Measurements from ENCODE around the gene BIVM. TPM values are rescaled to one million over a fixed set of nuclear protein-coding genes. Genes with fewer than 3 reads are reported as not detected.

BIVM gene, protein sequence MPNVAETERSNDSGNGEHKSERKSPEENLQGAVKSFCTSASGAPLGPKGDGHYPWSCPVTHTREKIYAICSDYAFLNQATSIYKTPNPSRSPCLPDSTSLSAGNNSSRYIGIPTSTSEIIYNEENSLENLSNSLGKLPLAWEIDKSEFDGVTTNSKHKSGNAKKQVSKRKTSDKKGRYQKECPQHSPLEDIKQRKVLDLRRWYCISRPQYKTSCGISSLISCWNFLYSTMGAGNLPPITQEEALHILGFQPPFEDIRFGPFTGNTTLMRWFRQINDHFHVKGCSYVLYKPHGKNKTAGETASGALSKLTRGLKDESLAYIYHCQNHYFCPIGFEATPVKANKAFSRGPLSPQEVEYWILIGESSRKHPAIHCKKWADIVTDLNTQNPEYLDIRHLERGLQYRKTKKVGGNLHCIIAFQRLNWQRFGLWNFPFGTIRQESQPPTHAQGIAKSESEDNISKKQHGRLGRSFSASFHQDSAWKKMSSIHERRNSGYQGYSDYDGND
- polyA plus RNA-seq, result 6.1 TPM

DNA sequence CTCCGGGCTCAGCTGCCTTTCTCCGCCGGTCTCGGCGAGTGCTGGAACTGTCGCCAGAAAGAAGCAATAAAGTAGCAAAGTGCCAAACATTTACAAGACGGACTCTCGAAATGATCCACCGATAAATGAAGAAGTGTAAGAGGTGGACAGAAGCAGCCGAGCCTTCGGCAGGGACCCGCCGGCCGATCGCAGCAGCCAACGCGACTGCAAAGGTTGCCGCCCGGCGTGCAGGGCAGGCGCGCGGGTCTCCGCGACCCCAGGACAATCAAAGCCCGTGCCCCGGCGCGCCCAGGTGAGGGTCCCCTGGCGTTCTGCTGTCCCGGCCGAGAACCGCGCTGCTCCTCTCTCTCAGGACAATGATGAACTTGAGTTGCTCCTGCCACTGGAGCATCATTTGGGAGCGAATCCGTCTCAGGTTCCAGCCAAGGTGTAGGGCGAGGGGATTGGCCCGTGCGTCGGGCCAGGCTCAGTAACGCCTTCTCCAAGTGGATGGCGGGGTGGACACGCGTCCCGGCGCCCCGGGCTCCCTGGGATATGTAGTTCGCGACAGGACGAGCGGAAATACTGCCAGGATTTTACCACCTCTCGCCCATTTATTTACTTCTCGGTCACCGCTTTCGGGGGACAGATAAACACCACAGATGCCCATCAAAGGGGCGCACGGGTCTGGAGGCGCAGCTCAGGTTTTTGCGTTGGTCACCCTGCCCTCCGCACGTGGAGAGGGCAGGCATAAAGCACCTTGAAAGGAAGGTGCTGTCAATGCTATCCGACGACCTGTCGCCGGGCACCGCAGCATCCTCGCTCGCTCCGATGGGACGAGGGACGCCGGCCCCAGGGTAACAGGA, at the start of gene BIVM, which contains the start of gene POGLUT2:
BIVM (plus strand) TSS at position 539 of the 845 bp plus-strand sequence. CDS start 8,149 bp downstream, outside the sequence.
POGLUT2 (minus strand) TSS at position 396 of the 845 bp plus-strand sequence; CDS start at position 90, 306 bp downstream.
- Mint-ChIP-seq H3K36me3 (no peaks in the 10 kb centered on the region), H3K4me3 (peak within 1 kb of the TSS; percentile 85 to 95 (median 90)), H3K27ac (peak within 1 kb of the TSS in 2 of 3 donors; percentile 53 to 67), H3K9me3 (no peaks in the 10 kb centered on the region), H3K4me1 (peaks cover 12 to 20% (median 13%) of the 10 kb centered on the region in 3 donors), H3K27me3 (peaks cover 7% of the 10 kb centered on the region)

DNA sequence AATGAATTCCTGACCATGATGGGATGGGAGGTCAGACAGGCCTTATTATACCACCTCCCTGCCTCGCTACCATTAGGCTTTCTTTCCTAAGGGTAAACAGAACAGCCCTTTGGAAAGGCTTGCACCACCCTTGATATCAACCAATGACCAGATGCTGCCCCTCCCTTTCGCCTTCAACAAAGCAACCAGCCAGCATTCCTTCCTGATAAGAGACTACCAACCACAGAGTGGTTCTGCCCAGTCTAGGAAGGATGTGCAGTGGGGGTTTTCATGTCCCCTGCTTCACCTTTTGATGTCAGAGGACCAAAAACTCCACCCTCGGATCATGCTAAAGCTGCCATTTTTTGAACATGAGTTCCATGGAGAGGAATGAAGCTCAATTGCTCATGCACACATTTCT, 47.0 kb upstream of the BIVM start:
- no peaks in the 10 kb centered on the region for H3K4me1 Mint-ChIP-seq
- H3K27me3 Mint-ChIP-seq, result peaks cover 8% of the 10 kb centered on the region
- H3K4me3 Mint-ChIP-seq, result no peak overlapping the region
- peaks cover 3% of the 10 kb centered on the region for H3K36me3 Mint-ChIP-seq
- H3K27ac Mint-ChIP-seq, result no peak overlapping the region
- H3K9me3 Mint-ChIP-seq, result peaks cover 0 to 3% (median 2%) of the 10 kb centered on the region in 3 donors

DNA sequence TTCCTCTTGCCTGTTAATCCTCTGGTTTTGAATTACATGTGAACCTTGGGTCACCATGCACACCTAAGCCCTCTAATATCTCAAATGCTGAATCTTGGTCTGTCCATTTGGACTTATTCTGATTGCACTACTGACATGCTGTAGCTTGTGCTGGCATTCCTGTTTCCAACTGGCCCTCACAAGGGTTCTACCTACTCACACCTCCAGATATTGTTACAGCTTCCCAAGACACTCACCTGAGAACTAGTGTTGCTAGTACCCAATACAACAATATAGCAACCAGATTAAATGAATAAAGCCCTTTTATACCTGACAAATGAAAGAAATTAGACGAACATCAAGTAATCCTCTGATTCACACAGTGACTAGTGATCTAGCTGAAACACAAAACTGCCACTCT, 41.9 kb upstream of the BIVM start:
- Mint-ChIP-seq H3K36me3 (no peaks in the 10 kb centered on the region), H3K27me3 (no peaks in the 10 kb centered on the region), H3K27ac (no peak overlapping the region), H3K4me1 (no peaks in the 10 kb centered on the region), H3K4me3 (no peak overlapping the region), H3K9me3 (peaks cover 0 to 2% (median 0%) of the 10 kb centered on the region in 3 donors)

DNA sequence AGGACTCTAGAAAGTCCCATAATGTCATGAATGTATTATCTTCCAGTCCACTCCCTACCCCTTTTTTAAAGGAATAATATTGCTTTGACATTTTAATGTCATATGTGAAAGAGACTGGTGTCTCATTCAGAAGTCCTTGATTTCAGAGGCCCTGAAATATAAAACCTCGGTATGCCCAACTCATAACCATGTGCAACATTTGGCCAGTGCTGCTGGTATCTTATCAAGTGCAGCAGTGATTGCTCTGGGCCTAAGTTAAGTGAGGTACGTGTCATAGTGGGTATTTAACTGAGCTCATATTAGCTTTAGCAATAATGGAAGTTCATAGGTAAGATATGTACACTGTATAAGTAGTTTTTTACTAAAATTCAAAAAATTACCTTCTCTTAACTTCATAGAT, 40.1 kb upstream of the BIVM start:
- H3K9me3 Mint-ChIP-seq, result no peaks in the 10 kb centered on the region
- H3K36me3 Mint-ChIP-seq, result no peaks in the 10 kb centered on the region
- no peak overlapping the region for H3K27ac Mint-ChIP-seq
- no peak overlapping the region for H3K4me3 Mint-ChIP-seq
- no peaks in the 10 kb centered on the region for H3K27me3 Mint-ChIP-seq
- H3K4me1 Mint-ChIP-seq, result no peaks in the 10 kb centered on the region

DNA sequence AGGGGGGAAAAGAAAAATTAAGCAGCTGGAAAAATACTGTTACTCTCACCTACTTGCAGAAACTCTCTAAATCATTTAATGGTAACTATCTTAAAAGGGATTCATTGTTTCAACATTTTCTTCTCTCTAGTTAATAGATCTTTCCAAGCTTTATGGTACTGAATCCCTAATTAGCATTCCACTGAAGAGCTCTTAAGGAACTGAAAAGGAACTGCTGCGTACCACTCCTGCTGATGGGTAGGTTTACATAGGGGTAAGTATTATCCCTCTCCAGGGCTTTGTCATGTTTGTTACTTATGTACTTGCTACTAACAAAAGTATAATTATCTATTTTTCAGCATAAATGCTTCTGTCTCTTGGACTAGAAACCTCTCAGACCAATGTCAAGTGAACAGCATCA, 37.8 kb upstream of the BIVM start:
- no peaks in the 10 kb centered on the region for H3K4me1 Mint-ChIP-seq

DNA sequence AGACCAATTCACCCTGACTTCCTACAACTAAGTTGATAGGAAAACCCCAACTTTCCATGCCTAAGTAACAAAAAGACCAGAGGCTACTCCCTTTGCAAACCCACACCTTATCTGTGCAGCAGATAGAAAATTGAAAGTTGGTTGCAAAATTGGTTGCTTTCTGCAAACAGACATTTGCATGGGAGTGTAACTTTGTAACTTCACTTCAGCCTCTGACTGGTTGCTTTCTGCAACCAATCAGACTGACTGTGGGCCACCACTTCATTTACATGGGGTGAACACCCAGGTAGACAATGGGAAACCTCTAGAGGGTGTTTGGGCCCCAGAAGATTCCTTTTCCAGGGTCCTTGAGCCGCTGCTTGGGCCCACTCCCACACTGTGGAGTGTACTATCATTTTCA, 35.2 kb upstream of the BIVM start:
- Mint-ChIP-seq H3K4me1 (no peaks in the 10 kb centered on the region), H3K36me3 (peaks cover 6% of the 10 kb centered on the region), H3K27me3 (no peaks in the 10 kb centered on the region), H3K27ac (no peak overlapping the region), H3K4me3 (no peak overlapping the region), H3K9me3 (no peaks in the 10 kb centered on the region)

More for the DNA sequence above, 37.8 kb upstream of the BIVM start:
- peaks cover 6% of the 10 kb centered on the region for H3K36me3 Mint-ChIP-seq
- no peak overlapping the region for H3K4me3 Mint-ChIP-seq
- no peaks in the 10 kb centered on the region for H3K9me3 Mint-ChIP-seq
- H3K27me3 Mint-ChIP-seq, result no peaks in the 10 kb centered on the region
- no peak overlapping the region for H3K27ac Mint-ChIP-seq

DNA sequence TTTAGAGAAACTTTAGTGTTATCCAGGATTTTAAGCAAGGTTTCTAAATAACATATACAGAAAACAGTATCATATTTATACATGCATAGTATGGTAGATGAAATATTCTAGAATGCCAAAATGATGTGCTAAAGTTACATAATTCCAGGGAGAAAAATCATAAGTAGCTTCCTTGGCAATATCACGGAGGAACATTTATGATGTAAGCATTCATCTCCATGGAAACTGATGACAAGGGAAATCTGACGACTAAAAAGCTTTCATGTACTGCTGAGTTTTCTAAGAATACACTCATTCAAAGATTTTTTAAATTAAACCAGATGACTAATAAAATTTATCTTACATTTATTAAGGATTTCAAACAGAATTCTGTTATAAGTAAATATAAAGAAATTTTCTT, 30.0 kb upstream of the BIVM start:
- Mint-ChIP-seq H3K4me1 (peaks cover 9 to 15% (median 14%) of the 10 kb centered on the region in 3 donors), H3K9me3 (no peaks in the 10 kb centered on the region), H3K27ac (no peak overlapping the region), H3K27me3 (no peaks in the 10 kb centered on the region), H3K4me3 (no peak overlapping the region), H3K36me3 (peaks cover 8% of the 10 kb centered on the region)

DNA sequence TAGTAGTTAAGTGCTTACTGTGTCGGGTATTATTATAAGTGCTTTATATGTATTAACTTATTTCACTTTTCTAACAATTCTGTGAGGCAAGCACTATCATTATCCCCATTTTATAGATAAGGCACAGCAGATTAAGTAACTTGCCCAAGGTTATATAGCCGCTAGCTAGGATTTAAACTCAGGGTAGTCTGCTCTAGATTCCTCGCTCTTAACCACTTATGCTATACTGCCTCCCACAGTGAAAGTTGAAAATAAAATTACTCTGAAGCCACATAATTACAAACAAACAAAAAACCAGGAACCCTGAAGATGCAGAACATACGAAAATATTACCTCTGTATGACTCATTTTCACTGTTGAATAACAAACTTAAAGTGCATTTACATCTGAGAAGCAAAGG, 29.2 kb upstream of the BIVM start:
- Mint-ChIP-seq H3K27me3 (no peaks in the 10 kb centered on the region), H3K27ac (no peak overlapping the region), H3K36me3 (peaks cover 8% of the 10 kb centered on the region), H3K4me1 (peaks cover 9 to 18% (median 14%) of the 10 kb centered on the region in 3 donors), H3K9me3 (no peaks in the 10 kb centered on the region), H3K4me3 (peak overlapping the region in 1 of 4 donors; percentile 70)

DNA sequence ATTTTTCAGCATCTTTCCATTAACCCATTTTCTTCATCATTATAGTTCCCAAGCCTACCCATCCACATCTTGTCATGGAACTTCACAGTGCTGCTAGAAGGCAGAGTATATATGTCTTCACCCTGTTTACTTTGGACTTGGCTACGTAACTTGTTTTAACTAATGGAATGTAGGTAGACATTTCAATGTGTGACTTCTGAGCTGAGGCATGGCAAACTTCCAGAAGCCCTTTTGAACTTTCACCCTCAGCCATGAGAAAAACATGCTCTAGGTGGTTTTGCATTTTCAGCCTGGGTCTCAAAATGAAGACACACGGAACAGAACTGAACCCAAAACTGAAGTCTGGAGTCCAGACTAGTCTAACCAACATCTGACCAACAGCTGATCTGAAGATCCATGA, 28.5 kb upstream of the BIVM start:
- H3K9me3 Mint-ChIP-seq, result no peaks in the 10 kb centered on the region
- no peaks in the 10 kb centered on the region for H3K27me3 Mint-ChIP-seq
- peak overlapping the region in 1 of 3 donors; percentile 49 for H3K27ac Mint-ChIP-seq
- H3K36me3 Mint-ChIP-seq, result peaks cover 7% of the 10 kb centered on the region
- peaks cover 9 to 21% (median 14%) of the 10 kb centered on the region in 3 donors for H3K4me1 Mint-ChIP-seq
- peak overlapping the region in 3 of 4 donors; percentile 1 to 70 (median 36) for H3K4me3 Mint-ChIP-seq

DNA sequence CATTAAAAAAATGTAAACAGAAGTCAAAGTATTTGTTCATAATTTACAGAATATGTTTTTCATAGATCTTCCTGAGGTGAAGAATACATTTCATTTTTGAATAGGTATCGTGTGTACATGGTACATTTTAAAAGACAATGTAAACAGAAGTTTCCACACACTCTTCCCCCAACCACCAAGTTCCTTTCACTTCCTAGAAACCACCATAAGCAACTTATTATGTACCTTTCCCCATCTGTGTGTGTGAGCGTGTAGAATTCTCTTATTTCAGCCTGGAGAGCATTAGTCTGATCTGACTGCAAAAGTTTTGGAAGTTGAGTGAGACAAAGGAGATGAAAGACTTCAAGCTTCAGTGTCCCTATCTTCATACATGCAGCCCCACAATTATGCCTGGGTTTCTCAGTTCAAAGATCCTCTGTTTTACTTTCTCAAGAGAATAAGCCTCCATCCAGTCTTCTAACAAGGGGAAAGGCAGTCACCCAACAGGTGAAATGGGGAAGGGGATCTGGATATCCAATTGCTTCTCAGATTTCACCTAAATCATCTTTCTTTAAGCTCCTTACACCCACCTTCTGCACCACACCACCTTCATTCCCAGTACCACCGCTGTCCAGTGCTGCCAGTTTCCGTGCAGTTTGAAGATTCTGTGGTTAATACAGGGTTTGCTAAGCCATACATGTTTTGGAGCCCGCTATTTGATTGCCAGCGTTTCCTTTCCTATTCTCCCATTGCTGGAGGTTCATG, 27.4 kb upstream of the BIVM start:
- H3K4me3 Mint-ChIP-seq, result peak overlapping the region; percentile 15 to 96 (median 92)
- H3K27ac Mint-ChIP-seq, result no peak overlapping the region
- H3K36me3 Mint-ChIP-seq, result peaks cover 2% of the 10 kb centered on the region
- H3K4me1 Mint-ChIP-seq, result peaks cover 9 to 21% (median 14%) of the 10 kb centered on the region in 3 donors
- H3K9me3 Mint-ChIP-seq, result no peaks in the 10 kb centered on the region
- H3K27me3 Mint-ChIP-seq, result no peaks in the 10 kb centered on the region

DNA sequence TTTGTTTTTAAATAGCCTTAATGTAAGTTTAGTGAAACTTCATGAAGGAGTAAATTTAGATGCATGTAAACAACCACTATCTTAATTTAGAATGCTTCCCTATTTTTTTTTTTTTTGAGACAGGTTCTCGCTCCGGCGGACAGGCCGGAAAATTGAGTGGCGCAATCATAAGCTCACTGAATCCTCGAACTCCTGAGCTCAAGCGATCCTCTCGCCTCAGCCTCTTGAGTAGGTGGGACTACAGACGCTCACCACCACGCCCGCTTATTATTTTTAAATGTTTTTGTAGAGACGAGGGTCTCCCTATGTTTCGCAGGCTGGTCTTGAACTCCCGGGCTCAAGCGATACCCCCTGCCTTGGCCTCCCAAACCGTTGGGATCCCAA, 26.9 kb upstream of the BIVM start:
- H3K27ac Mint-ChIP-seq, result peak overlapping the region in 1 of 3 donors; percentile 11
- peak overlapping the region; percentile 58 to 96 (median 92) for H3K4me3 Mint-ChIP-seq
- peaks cover 2% of the 10 kb centered on the region for H3K36me3 Mint-ChIP-seq
- no peaks in the 10 kb centered on the region for H3K27me3 Mint-ChIP-seq
- peaks cover 9 to 21% (median 14%) of the 10 kb centered on the region in 3 donors for H3K4me1 Mint-ChIP-seq
- no peaks in the 10 kb centered on the region for H3K9me3 Mint-ChIP-seq

DNA sequence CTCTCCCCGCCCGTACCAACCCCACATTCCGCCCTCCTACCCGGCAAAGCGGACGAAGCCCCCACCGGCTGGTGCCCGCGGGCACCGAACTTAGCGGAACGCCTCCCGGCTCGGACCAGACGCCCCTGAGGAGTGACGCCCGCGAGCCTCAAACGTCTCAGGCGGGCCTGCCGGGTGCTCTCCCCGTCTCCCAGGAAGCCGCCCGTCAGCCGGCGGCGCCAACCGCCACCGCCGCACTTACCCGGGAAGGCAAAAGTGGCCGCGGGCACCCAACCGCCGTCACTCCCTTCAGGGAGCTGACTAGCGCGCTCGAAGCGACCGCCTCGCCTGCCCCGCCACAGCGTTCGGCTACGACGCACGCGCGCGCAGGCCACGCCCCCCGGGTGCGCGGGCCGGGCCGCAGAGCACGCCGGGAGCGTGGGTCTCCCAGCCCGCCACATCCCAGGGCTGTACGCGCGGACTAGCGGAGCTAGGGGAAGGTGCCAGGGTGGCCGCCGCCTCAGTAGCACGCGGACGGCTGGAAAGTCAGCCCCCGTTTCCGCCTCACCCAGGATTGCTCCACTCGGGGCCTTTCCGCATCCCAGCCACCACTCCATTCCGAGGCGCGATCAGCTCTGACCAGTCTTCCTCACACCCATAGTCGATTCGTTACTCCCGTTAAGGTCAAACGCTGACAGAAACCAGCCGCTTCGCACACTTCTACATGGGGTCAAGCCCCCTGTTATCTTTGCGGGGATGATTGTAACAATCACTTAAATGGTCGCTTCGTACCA, 25.3 kb upstream of the BIVM start, which contains the start of gene TEX30:
TEX30 (minus strand) TSS at position 346 of the 773 bp plus-strand sequence. CDS start 3,760 bp downstream, outside the sequence.
- peak within 1 kb of the TSS; percentile 89 to 96 (median 94) for H3K4me3 Mint-ChIP-seq
- H3K27ac Mint-ChIP-seq, result peak within 1 kb of the TSS; percentile 86 to 95 (median 88)
- peaks cover 9 to 21% (median 14%) of the 10 kb centered on the region in 3 donors for H3K4me1 Mint-ChIP-seq
- H3K36me3 Mint-ChIP-seq, result peaks cover 2% of the 10 kb centered on the region
- H3K27me3 Mint-ChIP-seq, result no peaks in the 10 kb centered on the region
- no peaks in the 10 kb centered on the region for H3K9me3 Mint-ChIP-seq

DNA sequence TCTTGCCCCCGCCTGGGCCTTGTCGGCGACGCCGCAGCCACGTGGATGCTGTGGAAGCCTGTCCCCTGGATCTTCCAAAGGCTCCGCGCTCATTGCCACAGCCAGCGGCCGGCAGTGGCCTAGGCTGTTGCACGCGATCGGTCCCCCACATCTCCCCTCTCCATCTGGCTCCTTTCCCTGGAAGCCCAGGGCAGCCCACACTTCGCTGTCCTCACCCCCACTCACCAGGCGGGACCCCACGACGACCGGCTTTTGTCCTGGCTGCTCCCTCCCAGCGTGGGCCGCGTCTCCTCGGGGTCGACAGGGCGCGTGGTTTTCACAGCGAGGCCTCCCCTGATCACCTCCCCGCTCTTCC, 24.7 kb upstream of the BIVM start:
- H3K27me3 Mint-ChIP-seq, result no peaks in the 10 kb centered on the region
- H3K9me3 Mint-ChIP-seq, result no peaks in the 10 kb centered on the region
- peaks cover 2% of the 10 kb centered on the region for H3K36me3 Mint-ChIP-seq
- peak overlapping the region; percentile 89 to 96 (median 94) for H3K4me3 Mint-ChIP-seq
- H3K27ac Mint-ChIP-seq, result peak overlapping the region; percentile 83 to 95 (median 86)
- peaks cover 9 to 21% (median 14%) of the 10 kb centered on the region in 3 donors for H3K4me1 Mint-ChIP-seq

All from IgD-negative memory B cell (primary cell).